GM18520 (cell line): ENCODE results near the gene CD80.
"Not testable (repeated sequence)": the region's sequence is repeated elsewhere in the genome, so short reads cannot be mapped to it uniquely, and the experiment has no call there.

ENCODE experiments used
- ATAC-seq: cut with Tn5 transposase; IDR thresholded peaks from one replicate; pipeline ENCODE4 v1.9.1; 2021; ENCODE audit not compliant: unreplicated experiment

Gene CD80

GRCh38 chr3:119559441-119559963, at the start of gene CD80:
Gene CD80, minus strand, starts transcription at chr3:119559614. Its CDS starts 1,886 bp downstream, at chr3:119557728.
- ATAC-seq = peak; percentile 24

GRCh38 chr3:119608405-119609000, 49.1 kb upstream of the CD80 start:
- no peak for ATAC-seq

GRCh38 chr3:119604878-119605277, 45.5 kb upstream of the CD80 start:
- no peak for ATAC-seq

GRCh38 chr3:119602676-119603075, 43.3 kb upstream of the CD80 start:
- ATAC-seq = no peak

GRCh38 chr3:119601154-119601553, 41.7 kb upstream of the CD80 start:
- ATAC-seq = no peak

GRCh38 chr3:119600732-119601131, 41.3 kb upstream of the CD80 start:
- ATAC-seq = peak; percentile 52

GRCh38 chr3:119599558-119600174, 40.3 kb upstream of the CD80 start:
- no peak for ATAC-seq

- ATAC-seq = peak; percentile 47
Observed at GRCh38 chr3:119598410-119599098, 39.1 kb upstream of the CD80 start.

GRCh38 chr3:119597548-119598288, 38.3 kb upstream of the CD80 start, which contains the start of gene PLA1A:
Gene PLA1A, plus strand, starts transcription at chr3:119597885. Its CDS starts 29 bp downstream, at chr3:119597914.
- no peak for ATAC-seq

GRCh38 chr3:119596398-119596797, 37.0 kb upstream of the CD80 start:
- no peak for ATAC-seq

GRCh38 chr3:119595639-119596334, 36.4 kb upstream of the CD80 start:
- ATAC-seq = no peak

- not testable (repeated sequence) for ATAC-seq
Observed at GRCh38 chr3:119594929-119595328, 35.5 kb upstream of the CD80 start.

- ATAC-seq = no peak
Observed at GRCh38 chr3:119594066-119594465, 34.7 kb upstream of the CD80 start.

- no peak for ATAC-seq
Observed at GRCh38 chr3:119592861-119593260, 33.4 kb upstream of the CD80 start.

- no peak for ATAC-seq
Observed at GRCh38 chr3:119590706-119591105, 31.3 kb upstream of the CD80 start.

- no peak for ATAC-seq
Observed at GRCh38 chr3:119589102-119589773, 29.8 kb upstream of the CD80 start.

GRCh38 chr3:119588112-119588511, 28.7 kb upstream of the CD80 start:
- ATAC-seq = no peak

GRCh38 chr3:119586733-119587172, 27.3 kb upstream of the CD80 start:
- ATAC-seq = no peak

- no peak for ATAC-seq
Observed at GRCh38 chr3:119585856-119586570, 26.6 kb upstream of the CD80 start.
